HG03565 (cell line): ENCODE results near the gene PI4K2B.
"Not testable (repeated sequence)": the region's sequence is repeated elsewhere in the genome, so short reads cannot be mapped to it uniquely, and the experiment has no call there.

Experiments used
- ATAC-seq: cut with Tn5 transposase; IDR thresholded peaks from one replicate; pipeline ENCODE4 v1.9.1; 2021; ENCODE audit warnings: mild to moderate bottlenecking, moderate library complexity; ENCODE audit not compliant: unreplicated experiment

The PI4K2B gene

DNA sequence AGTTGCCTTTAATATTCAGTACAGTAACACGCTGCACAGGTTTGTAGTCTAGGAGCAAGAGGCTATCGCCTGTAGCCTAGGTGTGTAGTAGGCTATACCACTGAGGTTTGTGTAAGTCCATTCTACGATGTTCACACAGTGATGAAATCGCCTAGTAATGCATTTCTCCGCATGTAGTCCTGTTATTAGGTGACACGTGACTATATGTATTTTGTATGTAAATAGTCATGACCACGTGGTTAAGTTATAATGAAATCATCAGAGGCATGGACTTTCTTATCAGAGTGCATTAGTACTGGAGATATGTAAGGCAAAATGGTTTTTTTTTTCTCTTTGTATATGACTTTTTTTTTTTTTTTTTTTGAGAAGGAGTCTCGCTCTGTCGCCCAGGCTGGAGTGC is 68.8 kb downstream of the PI4K2B start:
- ATAC-seq, result no peak

DNA sequence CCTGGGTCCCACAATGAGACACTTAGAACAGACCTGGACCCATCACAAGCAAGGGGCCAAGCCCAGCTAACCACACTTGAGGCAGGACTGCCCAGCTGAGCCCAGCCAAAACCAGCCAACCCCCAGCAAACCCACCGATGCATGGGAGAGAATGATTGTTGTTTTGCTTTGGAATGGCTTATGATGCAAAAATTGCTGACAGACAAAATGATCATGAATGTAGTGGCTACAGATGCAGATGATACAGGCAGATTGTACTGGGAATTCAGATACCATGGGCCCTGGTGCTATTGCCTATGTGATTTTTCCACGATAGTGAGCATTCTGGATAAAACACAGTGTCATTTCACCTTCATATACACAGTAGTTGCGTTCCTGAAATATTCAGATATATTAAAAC is 69.7 kb downstream of the PI4K2B start:
- ATAC-seq, result no peak

DNA sequence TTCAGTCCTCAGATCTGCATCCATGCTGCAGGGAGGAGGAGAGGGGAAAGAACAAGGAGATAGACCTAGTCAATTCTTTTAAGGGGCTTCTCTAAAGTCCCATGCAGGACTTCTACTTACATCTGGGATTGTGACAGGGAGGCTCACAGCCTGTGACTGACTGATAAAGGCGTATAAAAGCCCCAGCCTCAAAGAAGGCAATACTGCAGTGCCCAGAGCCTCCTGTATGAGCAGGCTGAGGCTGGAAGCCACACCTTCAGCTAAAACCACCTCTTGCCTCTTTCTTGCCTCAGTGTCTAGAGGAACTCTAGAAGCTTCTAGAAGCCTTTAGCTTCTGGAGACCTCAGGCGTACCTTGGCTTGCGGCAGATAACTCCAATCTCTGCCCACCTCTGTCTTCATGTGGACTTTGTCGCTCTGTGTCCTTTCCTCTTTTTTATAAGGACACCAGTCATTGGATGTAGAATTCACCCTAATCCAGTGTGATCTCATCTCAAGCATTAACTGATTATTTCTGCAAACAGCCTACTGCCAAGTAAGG is 72.8 kb downstream of the PI4K2B start:
- ATAC-seq, result no peak

GRCh38 chr4:25307596-25307995 is 73.8 kb downstream of the PI4K2B start:
- no peak for ATAC-seq

GRCh38 chr4:25308306-25308705 is 74.5 kb downstream of the PI4K2B start:
- no peak for ATAC-seq

- no peak for ATAC-seq
Measured at GRCh38 chr4:25308761-25309160, 74.9 kb downstream of the PI4K2B start.

- peak; percentile 33 for ATAC-seq
Measured at GRCh38 chr4:25310066-25310802, 76.4 kb downstream of the PI4K2B start.

- no peak for ATAC-seq
Measured at GRCh38 chr4:25310803-25311166, 77.0 kb downstream of the PI4K2B start.

DNA sequence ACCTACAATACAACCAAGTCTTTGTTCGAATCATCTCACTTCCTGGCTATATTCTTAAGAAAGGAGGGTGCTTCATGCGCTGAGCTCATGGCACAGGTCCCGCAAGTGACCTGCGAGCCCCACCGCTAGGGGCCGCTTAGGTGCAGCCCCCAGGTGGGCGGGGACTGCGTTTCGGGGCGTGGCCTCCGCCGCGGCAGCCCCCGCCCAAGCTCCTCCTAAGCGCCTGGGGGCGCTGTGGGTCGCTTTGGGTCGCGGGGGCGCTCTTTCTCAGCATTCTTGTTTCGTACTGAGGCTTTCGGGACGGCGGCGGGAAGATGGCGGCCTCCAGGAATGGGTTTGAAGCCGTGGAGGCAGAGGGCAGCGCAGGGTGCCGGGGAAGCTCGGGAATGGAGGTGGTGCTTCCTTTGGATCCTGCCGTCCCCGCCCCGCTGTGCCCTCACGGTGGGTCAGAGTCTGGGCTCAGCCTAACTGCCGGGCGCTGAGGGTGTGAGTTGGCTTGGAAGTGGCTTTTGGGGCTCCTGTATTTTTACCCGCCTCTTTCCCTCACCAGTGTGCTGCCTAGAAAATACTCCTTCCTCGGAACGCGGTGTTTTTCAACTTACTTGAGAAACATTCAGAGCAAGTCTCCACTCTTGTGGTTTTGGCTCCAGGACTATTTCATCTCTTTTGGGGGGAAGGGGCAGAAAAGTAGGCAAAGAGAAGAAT is 78.8 kb downstream of the PI4K2B start, which contains the start of gene ZCCHC4:
Gene ZCCHC4, plus strand, starts transcription at position 279 of the 705 bp plus-strand sequence. Its CDS starts 36 bp downstream, at position 315.
- ATAC-seq, result peak; percentile 86

DNA sequence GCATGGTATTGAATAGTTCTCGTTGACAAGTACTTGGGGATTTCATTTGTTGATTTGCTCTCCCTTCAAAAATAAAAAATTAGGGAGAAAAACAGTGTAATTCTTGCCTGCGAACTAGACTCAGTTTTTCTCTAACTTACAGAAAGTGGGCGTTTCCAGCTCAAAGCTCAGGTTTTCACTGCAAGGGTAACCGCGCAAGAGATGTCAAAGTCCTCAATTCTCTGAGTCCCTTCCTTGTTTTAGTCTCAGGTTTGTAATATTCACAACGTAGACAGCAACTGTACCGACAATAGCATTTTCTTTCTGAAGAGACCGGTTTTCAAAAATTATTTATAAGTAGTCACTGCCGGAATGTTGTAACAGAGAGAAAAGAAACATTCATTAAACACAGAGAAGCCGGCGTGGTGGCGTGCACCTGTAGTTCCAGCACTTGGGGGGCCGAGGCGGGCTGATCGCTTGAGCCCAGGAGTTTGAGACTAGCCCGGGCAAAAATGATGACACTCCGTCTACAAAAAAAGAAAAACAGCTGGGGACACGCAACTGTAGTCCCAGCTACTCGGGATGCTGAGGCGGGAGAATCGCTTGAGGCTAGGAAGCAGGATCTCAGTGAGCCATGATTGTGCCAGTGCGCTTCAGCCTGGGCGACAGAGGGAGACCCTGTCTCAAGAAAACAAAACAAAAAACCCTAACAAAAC is 79.5 kb downstream of the PI4K2B start:
- no peak for ATAC-seq

- ATAC-seq, result no peak
Measured at GRCh38 chr4:25320336-25320735, 86.5 kb downstream of the PI4K2B start.

- no peak for ATAC-seq
Measured at GRCh38 chr4:25320773-25321172, 86.9 kb downstream of the PI4K2B start.

DNA sequence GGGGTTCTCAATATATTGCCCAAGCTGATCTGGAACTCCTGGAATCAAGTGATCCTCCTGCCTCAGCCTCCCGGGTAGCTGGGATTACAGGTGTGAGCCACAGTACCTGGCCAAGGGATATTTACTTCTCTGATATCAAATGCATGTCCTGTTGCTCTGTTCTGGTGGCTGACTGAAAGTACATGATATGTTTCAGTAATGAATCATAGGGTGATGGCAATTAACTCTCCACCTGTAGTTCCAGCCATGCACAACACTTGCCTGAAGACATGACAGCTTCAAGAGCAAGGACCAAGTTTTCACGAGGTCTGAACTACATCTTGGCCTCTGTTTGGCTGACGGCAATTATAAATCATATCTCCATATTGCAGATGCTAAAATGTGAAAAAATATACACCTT is 87.9 kb downstream of the PI4K2B start:
- no peak for ATAC-seq

GRCh38 chr4:25328463-25328862 is 94.6 kb downstream of the PI4K2B start:
- not testable (repeated sequence) for ATAC-seq
